Measurements from ENCODE around the gene MORN3. TPM values are rescaled to one million over a fixed set of nuclear protein-coding genes. Genes with fewer than 3 reads are reported as not detected.

Gene MORN3
- total and polyA plus RNA-seq, 11 donors = 0.07 to 0.27 (median 0.18) TPM; not detected in 4

DNA sequence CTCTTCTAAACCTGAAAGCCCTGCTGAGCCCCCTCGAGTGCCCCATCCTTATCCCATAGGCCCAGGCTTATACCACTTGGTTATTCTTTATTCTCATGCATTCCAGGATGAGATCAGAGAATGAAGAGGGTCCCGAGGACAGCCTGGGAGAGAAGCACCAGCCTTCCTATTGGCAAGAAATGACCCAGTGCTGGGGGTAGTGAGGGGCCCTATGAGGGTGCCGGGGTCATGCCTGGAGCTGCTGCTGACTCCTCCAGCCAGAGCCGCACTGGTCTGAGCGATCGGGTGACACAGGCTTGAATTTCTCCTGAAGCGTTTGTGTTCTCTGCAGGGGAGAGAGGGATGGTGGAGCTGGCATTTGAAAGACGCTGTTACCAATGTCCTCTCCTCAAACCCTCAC, 18.1 kb downstream of the MORN3 start:
- Histone ChIP-seq H3K36me3 (no peaks in the 10 kb centered on the region), H3K4me1 (peaks cover 0 to 13% (median 0%) of the 10 kb centered on the region in 12 donors), H3K9me3 (no peaks in the 10 kb centered on the region), H3K27ac (no peak overlapping the region), H3K4me3 (no peak overlapping the region), H3K27me3 (no peaks in the 10 kb centered on the region)
- TF ChIP-seq, protein P1, sequence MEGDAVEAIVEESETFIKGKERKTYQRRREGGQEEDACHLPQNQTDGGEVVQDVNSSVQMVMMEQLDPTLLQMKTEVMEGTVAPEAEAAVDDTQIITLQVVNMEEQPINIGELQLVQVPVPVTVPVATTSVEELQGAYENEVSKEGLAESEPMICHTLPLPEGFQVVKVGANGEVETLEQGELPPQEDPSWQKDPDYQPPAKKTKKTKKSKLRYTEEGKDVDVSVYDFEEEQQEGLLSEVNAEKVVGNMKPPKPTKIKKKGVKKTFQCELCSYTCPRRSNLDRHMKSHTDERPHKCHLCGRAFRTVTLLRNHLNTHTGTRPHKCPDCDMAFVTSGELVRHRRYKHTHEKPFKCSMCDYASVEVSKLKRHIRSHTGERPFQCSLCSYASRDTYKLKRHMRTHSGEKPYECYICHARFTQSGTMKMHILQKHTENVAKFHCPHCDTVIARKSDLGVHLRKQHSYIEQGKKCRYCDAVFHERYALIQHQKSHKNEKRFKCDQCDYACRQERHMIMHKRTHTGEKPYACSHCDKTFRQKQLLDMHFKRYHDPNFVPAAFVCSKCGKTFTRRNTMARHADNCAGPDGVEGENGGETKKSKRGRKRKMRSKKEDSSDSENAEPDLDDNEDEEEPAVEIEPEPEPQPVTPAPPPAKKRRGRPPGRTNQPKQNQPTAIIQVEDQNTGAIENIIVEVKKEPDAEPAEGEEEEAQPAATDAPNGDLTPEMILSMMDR (IDR thresholded peaks at IDR 0.05) = no peak
- TF ChIP-seq POLR2A (IDR thresholded peaks at IDR 0.05) = no peak
- 86 to 89% (median 88%) methylated on average over 6 to 8 of the region's 8 CpGs for WGBS, 4 donors
- DNase-seq (no peak), ATAC-seq (no peak)
- intact Hi-C loops (cut with DNase I) = no loop called here

DNA sequence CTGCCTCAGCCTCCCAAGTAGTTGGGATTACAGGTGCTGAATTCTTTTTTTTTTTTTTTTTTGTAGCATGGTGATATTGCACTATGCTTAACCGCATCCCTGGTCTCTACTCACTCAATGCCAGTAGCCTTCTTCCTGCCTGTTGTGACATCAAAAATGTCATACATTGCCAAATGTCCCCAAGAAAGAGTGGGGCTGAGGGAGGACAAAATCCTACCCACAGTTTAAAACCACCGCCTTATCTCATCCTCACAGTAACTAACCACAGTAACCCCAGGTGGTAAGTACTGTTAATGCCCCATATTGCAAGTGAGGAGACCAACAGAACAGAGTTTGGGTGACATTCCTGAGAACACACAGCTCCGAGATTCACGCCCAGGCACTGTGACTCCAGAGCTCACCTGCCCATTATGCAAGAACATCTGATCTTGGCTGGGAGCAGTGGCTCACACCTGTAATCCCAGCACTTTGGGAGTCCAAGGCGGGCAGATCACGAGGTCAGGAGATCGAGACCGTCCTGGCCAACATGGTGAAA, 19.6 kb downstream of the MORN3 start:
- H3K4me3 ChIP-seq = no peak overlapping the region
- TF ChIP-seq POLR2A (IDR thresholded peaks at IDR 0.05) = no peak
- TF ChIP-seq, protein P1 (IDR thresholded peaks at IDR 0.05) = no peak
- intact Hi-C loops (cut with DNase I) = no loop called here
- DNase-seq = no peak
- no peaks in the 10 kb centered on the region for H3K36me3 ChIP-seq
- peaks cover 0 to 13% (median 0%) of the 10 kb centered on the region in 12 donors for H3K4me1 ChIP-seq
- WGBS, 4 donors = 81 to 95% (median 94%) methylated on average over 8 of the region's 8 CpGs
- no peaks in the 10 kb centered on the region for H3K9me3 ChIP-seq
- H3K27me3 ChIP-seq = no peaks in the 10 kb centered on the region
- H3K27ac ChIP-seq = no peak overlapping the region
- ATAC-seq = no peak

DNA sequence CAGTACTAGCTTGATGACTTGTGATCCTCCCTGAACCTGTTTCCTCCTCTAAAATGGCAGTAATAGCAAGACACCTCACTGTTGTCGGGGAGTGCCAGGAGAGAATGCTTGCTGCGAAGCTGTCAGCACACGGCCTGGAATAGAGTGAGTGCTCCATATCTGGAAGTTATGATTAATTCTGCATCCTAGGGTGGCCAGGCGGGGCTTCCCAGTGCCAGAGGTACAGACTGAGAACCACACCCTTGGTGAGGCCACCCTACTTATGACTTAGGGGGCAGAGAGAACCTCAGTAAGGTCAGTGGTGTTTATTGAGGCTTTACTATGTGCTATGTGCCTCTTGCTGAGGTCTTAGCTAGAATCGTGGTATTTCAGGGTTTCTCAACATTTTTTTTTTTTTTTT, 20.1 kb downstream of the MORN3 start:
- intact Hi-C loops (cut with DNase I) = no loop called here
- no peaks in the 10 kb centered on the region for H3K27me3 ChIP-seq
- no peaks in the 10 kb centered on the region for H3K36me3 ChIP-seq

DNA sequence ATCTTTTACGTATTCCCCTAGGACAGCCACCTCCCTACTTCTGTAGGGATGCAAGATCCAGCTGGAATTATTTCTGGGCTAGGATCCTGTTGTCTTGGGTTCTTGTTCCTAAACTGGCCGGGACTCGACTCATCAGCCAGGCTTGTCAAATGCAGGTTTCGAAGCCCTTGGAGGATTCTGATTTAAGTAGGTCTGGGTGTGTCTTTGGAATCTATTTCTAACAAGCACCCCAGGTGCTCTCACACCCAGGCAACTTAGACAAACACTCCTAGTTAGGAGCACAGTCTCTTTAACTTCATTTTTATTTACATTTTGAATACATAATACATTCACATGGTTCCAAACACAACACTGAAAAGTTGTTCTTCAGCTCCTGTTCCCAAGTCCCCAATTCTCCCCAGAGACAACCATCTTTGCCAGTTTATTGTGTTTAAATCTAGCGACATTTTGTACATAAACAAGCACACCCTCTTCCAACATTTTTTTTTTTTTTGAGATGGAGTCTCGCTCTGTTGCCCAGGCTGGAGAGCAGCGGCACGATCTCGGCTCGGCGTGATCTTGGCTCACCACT, 20.9 kb downstream of the MORN3 start:
- no peak overlapping the region for H3K4me3 ChIP-seq
- no peaks in the 10 kb centered on the region for H3K9me3 ChIP-seq
- H3K4me1 ChIP-seq = peaks cover 0 to 13% (median 0%) of the 10 kb centered on the region in 12 donors
- H3K27ac ChIP-seq = no peak overlapping the region
- H3K27me3 ChIP-seq = no peaks in the 10 kb centered on the region
- H3K36me3 ChIP-seq = no peaks in the 10 kb centered on the region
- 93 to 96% (median 94%) methylated on average over 11 of the region's 11 CpGs for WGBS, 4 donors
- TF ChIP-seq POLR2A (IDR thresholded peaks at IDR 0.05) = no peak
- TF ChIP-seq, protein P1 (IDR thresholded peaks at IDR 0.05) = no peak
- ATAC-seq (no peak), DNase-seq (no peak)
- intact Hi-C loops (cut with DNase I) = no loop called here

More for the DNA sequence above, 20.1 kb downstream of the MORN3 start:
- 78 to 85% (median 82%) methylated on average over 4 to 5 of the region's 5 CpGs for WGBS, 4 donors
- H3K4me3 ChIP-seq = no peak overlapping the region
- no peaks in the 10 kb centered on the region for H3K9me3 ChIP-seq
- TF ChIP-seq POLR2A (IDR thresholded peaks at IDR 0.05) = no peak
- TF ChIP-seq, protein P1 (IDR thresholded peaks at IDR 0.05) = no peak
- H3K27ac ChIP-seq = no peak overlapping the region
- H3K4me1 ChIP-seq = peaks cover 0 to 13% (median 0%) of the 10 kb centered on the region in 12 donors
- DNase-seq (no peak), ATAC-seq (no peak)

Measured in heart left ventricle (tissue), 16 donors.